ENCODE data around the gene DENND5B.
"Not testable (repeated sequence)": the region's sequence is repeated elsewhere in the genome, so short reads cannot be mapped to it uniquely, and the experiment has no call there.

The DENND5B gene

DNA sequence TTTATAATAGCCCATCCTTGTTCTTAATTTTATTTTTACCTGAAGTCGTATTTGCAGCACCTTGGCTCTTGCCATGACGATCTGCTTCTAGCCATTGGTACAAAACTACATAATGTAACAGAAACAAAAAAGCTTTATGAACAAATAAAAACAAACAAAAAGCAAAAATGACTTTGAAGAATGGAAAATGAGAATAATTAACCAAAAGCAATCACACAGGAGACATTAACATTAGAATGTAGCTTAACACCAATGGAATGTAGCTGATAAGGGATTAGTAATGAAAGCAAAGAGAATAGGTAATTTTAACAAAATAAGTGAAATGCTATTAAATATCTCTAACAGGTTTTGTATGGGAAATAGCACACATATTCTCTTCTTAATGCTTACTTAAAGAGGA, 91.4 kb downstream of the DENND5B start:
- no peak for DNase-seq

DNA sequence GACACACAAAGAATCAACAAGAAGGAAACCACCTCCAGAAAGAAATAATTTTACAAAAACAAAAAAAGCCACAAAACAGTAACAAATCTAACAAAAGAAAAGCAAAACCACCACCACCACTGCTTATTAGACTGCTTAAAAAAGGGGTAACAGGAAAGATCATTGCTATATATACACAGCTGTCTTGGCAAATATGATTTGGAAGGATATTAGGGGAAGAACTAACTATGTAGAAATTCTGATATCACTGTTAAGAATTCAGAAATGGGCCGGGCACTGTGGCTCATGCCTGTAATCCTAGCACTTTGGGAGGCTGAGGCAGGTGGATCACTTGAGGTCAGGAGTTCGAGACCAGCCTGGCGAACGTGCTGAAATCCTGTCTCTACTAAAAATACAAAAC, 92.5 kb downstream of the DENND5B start:
- no peak for DNase-seq

DNA sequence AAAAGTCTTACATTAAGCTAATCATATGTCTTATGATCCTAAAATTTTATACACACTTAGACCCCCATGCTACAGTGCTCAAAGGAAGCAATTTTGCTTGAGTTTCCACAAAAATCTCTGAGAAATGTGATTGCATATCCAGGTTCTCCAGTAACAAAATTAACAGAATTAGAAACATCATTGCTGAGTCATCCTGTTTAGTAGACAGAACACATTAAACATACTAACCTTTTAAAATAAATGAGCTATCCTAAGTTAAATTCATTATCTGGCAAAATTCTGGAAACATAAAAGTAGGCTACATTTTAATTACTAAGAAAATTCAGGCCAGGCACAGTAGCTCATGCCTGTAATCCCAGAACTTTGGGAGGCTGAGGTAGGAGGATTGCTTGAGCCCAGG, 94.7 kb downstream of the DENND5B start:
- no peak for DNase-seq

DNA sequence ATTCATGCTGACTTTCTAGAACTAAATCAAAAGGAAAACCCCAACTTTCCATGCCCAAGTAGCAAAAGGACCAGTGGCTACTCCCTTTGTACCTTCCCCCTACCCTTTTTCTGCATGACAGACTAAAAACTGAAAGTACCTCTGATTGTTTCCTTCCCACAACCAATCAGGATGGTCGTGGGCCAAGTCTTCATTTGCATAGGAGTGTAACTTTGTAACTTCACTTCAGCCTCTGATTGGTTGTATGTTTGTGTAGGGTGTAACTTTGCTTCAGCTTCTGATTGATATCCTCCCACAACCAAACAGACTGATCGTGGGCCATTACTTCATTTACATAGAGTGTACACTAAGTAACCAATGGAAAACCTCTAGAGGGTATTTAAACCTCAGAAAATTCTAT, 96.5 kb downstream of the DENND5B start:
- no peak for DNase-seq

DNA sequence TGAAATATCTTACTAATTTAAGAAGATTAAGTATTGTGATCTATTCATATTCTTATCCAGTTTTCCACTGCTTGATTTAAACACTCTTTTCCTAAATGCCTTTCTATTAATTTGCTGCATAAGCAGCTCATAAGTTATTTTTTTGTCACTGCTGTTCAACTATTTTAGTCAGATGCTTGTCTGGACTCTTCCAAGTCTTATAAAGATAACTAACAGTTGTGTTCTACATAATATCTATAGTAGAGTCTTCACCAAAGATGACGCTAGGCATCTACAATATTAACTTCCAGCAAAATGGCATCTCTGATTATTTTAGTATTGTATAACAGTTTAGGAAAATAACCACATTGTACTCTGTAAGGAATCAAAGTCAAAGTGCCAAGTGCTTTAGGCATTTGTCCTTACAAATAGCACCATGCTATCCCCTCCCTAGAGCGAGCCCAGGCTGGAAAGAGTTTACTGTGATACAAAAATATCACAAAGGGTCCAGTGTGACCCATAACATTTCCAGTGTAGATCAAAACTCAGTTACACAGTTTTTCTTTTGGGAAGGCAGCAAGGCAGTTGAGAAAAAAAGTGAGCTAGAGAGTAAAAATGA, 98.2 kb downstream of the DENND5B start:
- DNase-seq: no peak

DNA sequence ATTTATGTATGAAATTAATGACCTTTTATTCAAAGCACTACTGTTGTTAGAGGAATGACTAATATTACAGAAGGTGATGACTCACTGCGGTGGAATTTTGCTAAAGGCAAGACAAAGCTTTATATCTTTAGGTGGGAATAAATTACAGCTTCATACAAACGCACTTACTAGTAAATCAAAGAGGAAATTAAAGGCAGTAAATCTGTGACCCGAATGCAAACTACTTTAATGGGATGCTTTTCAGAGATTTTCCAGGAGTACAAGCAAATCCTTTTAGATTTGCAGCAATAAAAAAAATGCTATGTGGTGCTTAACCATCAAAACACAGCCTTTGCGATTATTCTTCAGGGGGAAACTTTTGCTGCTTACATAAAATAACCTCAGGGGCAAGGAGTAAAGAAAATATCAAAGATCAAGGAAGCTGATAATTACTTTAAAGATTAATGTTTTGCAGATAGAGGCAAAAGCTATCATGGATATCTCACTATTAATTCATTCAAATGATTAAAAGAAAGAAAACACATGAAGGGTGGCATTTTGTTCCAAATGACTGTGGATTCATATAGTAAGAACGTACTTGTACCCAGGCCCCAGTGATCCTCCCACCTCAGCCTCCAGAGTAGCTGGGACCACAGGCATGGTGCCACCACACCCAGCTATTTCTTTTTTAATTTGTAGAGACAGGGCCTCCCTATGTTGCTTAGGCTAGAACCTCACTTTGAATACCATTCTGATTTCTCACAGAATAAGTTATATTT, 98.9 kb downstream of the DENND5B start:
- no peak for DNase-seq

DNA sequence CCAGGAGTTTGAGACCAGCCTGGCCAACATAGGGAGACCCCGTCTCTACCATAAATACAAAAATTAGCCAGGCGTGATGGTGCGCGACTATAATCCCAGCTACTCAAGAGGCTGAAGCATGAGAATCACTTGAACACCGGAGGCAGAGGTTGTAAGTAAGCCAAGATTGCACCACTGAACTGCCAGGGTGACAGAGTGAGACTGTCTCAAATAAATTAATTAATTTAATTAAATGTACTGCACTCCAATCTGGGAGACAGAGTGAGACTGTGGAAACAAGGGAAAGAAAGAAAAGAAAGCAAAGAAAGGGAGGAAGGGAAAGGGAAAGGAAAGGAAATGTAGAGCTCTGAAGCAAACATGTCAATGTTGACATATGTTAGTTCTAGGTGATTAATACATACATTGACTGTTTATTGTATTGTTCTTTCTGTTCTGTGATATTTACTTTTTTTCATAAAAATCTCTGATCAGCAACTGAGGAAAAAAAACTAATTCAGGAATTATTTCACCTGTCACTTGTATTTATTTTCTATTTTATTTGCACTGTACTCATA, 99.6 kb downstream of the DENND5B start:
- DNase-seq: no peak

DNA sequence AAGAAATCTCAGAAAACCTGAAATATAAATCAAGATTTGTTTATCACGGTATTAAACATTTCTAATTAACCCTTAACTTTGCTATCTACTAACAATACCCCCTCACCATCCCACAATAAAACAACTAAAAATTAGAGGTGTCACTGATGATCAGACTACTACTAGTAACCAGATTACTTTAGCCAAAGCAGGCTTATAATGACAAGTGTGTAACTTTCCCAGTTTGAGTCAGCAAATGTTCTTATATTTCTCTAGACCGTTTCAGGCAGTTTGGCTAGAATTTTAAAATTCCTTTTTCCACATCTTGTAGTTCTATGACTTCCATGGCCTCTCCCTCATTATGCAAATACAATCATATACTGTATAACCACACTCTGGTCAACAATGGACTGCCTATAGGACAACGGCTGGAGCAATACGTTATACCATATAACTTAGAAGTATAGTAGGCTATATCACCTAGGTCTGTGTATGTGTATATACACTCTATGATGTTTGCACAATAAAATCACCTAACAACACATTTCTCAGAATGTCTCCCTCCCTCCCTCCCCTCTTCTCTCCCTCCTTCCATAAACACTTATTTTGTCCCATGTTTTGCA, 102.1 kb downstream of the DENND5B start:
- DNase-seq: no peak

DNA sequence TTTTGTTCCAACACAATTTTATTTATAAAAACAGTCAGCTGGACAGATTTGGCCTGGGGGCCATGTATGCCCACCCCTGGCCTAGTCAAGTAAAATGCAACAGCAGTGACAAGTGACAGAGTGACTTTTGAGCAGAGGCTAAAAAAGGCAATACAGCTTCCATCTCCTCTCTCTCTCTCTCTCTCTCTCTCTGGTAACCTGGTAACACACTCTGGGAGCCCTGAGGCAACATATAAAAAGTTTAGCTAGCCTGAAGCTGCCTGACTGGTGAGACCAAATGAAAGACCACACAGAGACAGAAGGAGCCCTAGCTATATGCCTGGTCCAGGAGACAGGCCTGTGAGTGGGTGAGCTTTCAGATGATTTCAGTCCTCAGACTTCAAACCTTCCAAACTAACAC, 105.4 kb downstream of the DENND5B start:
- no peak for DNase-seq

DNA sequence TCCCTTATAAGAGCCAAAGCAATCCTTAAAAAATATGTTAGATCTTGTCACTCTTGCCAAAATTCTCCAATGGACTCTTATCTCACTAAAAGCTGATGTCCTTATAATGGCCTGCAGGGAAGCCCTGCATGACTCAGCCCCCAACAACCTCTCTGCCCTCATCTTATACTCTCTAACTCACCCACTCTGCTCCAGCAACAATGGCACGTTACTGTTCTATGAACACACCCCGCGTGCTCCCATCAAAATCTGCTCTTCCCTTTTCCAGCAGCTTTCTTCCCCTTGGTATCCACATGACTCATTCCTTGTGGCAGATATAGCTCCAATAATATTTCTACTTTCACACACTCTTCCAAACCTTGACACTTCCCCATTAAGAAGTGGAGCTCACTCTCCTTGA, 108.1 kb downstream of the DENND5B start:
- peak; percentile 28 for DNase-seq

DNA sequence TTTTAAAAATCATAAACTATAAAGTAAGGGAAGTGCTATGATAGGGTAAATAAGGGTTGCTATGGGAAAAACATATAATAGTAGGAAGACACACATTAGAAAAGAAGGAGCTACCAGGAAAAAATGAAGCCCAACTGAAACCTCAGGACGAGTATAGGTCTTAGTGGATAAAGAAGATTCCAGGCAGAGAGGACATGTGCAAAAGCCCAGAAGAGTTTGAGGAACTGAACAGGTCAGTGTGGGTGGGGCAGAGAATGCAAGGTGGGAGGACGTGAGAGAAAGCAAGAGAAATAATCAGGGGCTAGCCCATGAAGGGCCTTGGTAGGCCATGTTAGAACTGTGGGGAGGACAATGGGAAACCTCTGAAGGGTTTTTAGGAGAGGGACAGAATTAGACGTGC, 109.5 kb downstream of the DENND5B start:
- no peak for DNase-seq

DNA sequence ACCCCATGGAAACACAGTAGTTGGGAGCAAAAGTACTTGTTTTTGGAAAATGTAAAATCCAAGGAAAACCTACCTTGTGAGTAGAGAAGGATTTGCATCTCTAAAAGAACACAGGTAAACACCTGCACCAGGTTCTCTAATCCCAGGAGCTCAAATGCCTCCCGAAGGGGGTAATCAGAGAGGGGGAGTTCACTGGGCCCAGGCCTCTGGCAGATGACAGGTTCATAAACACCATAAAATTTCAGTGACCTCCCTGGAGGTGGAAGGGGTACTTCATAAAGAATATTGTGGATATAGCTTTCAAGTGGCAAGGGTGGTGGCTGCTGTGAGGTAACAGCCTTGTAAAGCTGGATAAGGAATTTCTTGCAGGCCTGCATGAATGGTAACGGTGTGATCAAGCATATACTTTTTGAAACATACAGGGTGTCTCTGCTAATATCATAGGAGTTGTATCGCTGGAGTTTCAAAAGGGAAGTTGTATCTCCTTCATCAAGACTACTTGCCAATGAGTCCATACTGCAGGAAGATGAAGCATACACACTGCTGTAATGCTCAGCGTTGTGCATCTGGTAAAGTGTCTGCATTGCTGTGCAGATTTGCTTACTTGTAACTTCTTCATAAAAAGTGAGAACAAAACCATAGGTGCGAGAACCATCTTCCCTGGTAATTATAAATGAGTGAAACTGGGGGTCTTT, 111.3 kb downstream of the DENND5B start:
- peak; percentile 27 for DNase-seq

DNA sequence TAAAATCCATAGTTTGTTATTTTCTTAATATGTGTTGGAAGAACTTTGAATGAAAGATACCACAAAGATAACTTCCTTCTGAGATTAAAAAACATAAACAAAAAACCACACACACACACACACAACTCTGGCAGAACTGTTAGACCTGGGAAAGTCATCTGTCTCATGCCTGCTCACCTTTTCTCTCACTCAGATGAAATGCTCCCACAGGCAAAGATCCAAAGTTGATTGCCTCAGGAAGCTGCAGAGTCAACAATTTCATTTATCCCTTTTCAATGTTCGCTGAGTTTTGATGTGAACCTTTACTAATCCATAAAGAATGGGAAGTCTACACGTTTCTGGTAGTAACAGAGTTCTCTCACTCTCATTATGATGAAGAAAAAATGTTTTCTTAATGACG, 112.0 kb downstream of the DENND5B start:
- no peak for DNase-seq

DNA sequence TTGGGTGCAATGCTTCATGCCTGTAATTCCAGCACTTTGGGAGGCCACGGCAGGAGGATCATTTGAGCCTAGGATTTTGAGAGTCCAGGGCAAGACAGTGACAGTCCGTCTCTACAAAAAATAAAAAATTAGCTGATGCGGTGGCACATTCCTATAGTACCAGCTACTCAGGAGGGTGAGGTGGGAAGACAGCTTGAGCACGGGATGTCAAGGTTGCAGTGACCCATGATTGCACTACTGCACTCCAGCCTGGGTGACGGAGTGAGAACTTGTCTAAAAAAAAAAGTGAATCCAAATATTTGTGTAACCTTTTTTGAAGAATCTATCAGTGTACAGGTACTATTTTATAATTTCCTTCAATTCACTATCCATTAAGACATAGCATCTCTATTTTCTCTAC, 112.5 kb downstream of the DENND5B start:
- DNase-seq: no peak

DNA sequence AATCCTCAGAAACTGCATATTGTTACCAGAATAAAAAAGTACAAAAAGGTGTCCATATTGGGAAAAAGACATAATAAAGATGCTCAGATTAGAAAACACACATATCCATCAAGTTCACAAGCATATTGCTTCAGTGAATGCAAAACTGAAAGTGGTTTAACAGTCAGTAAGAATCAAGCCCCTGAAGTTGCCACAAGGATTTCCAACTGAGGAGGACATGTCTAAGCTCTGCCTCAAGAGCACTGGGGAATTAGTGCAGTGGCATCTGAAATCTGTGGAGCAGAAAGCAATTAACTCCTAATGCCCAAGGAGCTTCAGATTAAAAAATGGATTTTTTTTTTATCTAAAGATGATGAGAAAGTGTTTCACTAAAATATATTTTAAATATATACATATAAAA, 113.2 kb downstream of the DENND5B start:
- DNase-seq: peak; percentile 41

DNA sequence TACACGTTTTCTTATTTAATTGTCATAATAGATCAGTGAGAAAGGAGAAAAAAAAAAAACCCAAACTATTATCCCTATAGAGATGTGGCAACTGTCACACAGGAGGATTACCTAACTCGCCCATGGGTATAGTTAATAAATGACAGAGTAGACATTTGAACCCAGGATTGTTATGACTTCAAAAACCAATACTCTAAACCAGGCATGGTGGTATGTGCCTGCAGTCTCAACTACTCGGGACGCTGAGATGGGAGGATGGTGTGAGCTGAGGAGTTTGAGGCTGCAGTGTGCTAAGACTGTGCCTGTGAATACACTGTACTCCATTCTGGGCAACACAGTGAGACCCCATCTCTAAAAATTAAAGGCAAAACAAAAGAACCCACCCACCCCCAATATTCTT, 114.5 kb downstream of the DENND5B start:
- no peak for DNase-seq

DNA sequence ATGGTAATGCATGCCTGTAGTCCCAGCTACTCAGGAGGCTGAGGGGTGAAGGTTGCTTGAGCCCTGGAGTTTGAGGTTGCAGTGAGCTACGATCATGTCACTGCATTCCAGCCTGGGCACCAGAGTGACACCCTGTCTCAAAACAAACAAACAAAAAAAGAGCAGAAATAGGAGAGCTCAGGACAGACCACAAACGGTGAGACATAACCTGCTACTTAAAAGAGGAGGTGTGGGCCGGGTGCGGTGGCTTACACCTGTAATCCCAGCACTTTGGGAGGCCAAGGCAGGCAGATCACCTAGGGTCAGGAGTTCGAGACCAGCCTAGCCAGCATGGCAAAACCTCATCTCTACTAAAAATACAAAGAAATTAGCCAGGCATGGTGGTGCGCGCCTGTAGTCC, 115.3 kb downstream of the DENND5B start:
- not testable (repeated sequence) for DNase-seq

DNA sequence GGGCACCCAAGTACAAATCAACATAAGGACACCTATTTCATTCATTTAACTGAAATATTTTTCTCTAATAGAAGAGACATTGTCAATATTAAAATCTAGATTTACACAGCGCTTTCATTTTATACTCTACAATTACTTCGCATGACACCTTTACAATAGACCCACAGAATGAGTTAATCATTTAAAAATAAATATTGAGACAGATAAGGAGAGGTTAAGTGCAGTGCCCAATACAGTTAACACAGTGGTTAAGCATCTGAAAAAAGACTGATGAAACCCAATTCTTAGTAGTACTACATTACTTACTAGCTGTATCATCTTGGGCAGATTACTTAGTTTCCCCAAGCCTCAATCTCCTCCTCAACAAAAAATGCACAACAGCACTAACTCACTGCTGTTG, 116.2 kb downstream of the DENND5B start:
- DNase-seq: no peak

DNA sequence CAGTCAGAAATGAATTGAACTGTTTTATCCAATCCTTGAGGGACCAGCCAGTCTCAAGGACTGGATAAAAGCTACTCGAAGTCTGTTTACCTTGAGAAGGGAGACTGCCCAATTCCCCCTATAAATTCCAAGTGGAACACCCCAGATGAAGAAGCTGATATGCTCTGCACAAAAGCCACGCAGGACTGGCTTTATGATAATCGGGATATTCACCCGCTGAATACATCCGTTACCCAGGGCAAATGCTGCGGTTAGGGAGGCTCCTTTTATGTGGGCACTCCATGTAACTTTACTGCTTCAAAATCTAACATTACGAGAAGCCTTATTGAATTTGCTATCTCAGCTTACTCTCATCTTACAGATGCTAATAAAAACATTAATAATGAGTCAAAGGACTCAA, 119.1 kb downstream of the DENND5B start:
- DNase-seq: no peak

DNA sequence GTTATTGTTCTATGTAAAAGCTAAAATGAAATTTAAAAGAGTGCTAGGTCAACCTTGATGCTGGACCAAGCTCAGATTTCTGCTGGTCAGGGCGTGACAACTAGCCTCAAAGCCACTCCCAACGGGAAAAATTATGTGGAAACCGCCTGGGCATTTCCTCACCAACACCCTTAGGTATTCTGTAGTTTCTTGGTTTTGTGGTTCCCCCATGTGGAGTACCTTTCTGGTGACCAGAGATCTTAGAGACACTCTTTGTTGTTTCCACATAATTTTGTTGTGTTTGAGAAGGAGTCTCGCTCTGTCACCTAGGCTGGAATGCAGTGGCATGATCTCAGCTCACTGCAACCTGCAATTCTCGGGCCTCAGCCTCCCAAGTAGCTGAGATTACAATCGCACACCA, 119.9 kb downstream of the DENND5B start:
- no peak for DNase-seq

DNA sequence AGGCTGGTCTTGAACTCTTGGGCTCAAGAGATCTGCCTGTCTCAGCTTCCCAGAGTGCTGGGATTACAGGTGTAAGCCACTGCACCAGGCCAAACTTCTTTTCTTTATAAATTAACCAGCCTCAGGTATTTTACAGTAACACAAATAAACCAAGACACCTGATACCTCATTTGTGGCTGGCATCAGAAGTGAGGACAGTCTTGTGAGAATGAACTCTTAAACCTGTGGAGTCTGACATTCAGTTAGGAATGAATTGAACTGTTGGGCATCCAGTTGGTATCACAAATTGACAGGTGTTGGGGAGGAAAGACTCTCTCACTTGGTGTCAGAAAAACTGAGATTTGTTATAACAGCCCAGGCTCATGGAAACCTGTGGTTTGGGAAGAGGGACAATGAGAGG, 120.5 kb downstream of the DENND5B start:
- no peak for DNase-seq

DNA sequence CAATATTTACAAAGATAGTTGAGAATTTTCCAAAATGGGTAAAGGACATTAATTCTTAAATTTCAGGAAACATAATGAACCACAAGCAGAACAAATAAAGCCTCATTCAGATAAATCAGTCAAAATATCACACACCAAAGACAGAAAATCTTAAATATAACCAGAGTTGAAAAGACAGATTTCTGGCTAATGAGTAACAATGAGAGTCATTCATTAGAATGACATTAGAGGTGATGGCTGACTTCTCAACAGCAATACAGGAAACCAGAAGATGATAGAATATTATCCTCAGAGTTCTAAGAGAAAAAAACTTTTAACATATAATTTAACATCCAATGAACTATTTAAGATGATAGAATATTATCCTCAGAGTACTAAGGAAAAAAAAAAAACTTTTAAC, 124.2 kb downstream of the DENND5B start:
- no peak for DNase-seq

DNA sequence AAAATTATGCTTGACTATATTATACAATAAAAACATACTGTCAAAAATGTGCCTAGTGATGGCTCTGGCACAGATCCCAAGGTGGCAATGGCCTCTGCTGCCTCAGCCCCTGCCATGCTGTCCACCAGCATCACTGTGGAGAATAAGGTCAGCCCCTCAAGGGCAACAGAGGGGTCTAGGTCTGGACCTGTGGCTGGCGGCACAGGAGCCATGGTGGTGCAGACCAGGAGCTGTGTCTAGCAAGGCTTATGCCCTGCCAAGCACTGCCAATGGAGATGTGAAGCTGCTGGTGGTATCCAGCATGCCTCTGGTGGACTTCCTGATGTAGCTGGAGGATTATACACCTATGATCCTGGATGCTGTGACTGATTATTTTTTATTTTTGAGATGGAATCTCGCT, 125.9 kb downstream of the DENND5B start:
- no peak for DNase-seq

DNA sequence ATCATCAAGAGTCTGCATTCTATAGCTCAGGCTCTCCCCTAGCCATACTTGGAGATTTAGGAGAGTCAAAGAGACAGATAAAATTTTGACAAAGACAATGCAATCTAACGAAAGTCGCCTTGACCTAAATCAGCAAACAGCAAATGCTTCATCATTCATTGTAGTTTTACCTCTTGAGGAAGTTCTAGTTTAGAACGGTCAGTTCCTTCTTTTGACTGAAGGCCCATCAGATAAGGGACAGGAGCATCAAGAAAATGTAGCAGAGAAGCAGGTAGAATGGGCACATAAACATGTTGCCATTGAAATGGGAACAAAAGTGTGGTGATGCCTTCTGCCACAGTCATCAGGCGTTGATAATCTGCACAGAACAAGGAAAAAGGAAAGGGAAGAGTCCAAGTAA, 130.9 kb downstream of the DENND5B start:
- DNase-seq: no peak

Data from inflammatory macrophage treated with lipopolysaccharide for 4 hours (primary cell).